Left renal cortex interstitium (tissue), 4 donors: ENCODE measurements around the gene CXCR6. TPM values are rescaled to one million over a fixed set of nuclear protein-coding genes. Genes with fewer than 3 reads are reported as not detected.
"Not testable (repeated sequence)": the region's sequence is repeated elsewhere in the genome, so short reads cannot be mapped to it uniquely, and the experiment has no call there.

Experiments
- DNase-seq, 4 donors: peaks; one replicate each; pipeline ENCODE4 v3.0.0-alpha.2; 2013; ENCODE audit warnings: low read depth in 4 of 4, low spot score in 2 of 4, missing footprints in 1 of 4
- polyA plus RNA-seq, 4 donors: library from polyadenylated mRNA; unstranded; fragments of 120-200 nt; gene quantifications; one replicate each; pipeline ENCODE4 v1.2.1, GENCODE V29; 2013; ENCODE audit not compliant: insufficient read length in 4 of 4

CXCR6 gene
- polyA plus RNA-seq, 4 donors = 0.14 to 1.1 (median 0.30) TPM

DNA sequence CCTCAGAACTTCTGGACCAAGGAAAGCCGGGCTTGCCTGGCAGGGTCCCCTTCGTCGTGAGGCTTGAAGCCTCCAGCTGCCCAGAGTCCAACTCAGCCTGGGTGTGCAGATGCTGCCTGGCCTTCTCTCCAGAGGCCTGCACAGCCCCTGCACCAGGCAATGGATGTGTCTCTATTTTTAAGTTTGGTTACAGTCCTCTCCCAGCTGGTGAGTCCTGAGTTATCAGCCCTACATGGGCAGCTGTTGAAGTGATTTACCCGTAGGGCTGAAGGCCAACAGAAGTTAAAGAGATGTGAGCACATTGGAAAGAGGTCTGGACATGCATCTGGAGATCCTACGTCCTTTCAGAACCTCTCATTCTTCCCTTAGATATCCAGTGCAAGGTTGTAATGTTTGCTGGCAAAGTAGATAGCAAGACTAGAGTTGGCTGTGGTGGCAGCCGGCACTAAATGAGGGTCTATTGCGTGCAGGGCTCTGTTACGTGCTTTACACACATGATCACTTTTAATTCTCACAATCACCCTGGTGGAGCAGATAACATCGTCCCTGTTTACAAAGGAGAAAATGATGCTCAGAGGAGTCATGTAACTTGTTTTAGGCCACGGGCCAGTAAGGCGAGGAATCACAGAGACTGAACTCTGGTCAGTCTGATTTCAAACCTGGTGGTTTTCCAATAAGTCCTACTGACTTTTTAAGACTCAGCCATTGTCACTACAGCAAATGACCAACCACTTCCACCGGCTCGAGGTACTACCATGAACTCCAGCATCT, 42.5 kb downstream of the CXCR6 start:
- no peak for DNase-seq

DNA sequence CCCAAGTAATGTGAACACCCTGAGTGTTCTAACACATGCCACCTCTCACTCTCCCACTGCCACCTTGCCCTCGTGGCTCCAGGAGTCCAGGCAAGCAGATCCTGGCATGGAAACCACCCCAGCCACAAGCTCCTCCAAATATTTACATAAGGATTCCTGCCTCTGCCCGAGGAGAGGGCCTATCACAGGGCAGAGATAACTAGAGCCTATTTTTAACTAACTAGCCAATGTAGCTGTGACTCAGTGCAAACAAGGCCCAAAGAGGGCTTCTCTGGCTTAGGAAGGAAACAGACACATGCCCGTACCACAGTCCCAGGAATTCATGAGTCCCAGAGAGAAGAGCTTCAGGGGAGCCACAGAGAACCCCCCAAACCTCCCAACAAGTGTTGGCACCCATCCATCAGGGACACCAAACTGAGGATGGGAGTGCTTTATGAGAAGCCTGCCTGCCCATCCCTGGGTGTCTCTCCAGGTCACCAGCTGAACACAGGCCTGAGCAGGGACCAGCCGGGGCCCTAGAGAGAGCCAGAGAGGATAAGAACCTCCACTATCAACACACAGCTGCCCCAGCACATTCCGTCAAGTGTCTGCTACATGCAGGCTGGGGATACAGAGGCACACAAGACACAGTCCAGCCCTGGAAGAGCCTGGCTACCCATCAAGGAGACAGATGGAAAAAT, 43.2 kb downstream of the CXCR6 start:
- no peak for DNase-seq

- DNase-seq = no peak
Measured at GRCh38 chr3:45987368-45988291, 44.4 kb downstream of the CXCR6 start.

DNA sequence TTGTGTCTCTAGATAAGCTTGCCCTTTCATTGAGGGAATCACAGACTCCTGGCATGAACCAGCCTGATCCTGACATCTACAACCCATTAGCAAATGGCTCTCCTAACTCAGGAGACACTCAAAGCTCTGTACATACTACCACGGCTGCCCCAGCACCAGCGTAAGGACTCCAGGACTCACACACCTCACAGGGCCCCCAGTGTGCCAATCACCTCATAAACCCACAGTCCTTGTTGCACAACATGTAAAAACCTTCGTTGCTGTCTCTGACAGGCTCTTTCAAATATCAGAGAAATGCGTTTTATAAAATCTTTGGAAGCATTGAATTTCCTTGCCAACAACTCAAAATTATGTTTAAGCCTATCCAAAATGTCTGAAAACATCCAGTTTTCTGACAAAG, 45.1 kb downstream of the CXCR6 start:
- DNase-seq = no peak

- no peak for DNase-seq
Measured at GRCh38 chr3:45988804-45989203, 45.5 kb downstream of the CXCR6 start.

GRCh38 chr3:45990181-45990580, 46.9 kb downstream of the CXCR6 start:
- DNase-seq = no peak

DNA sequence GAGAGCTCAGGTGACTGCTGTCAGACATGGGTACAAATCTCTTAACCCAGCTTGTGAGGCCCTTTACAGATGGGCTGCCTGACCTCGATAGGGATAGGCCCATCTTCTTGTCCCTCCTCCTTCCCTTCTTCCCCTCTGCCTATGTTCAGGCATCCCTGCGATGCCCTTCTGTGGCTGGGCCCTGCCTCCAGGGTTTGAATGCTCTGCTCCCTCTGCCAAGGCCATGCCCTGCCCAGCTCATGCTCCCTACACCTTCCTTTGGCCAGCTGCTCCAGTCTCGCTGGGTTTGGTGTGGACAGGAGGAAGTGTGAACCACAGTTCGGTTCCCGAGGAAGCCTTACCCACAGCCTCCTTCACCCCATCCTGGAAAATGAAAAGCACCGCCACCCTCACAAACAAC, 48.1 kb downstream of the CXCR6 start:
- DNase-seq = no peak

- DNase-seq = no peak
Measured at GRCh38 chr3:45992133-45992729, 49.0 kb downstream of the CXCR6 start.

- DNase-seq = no peak
Measured at GRCh38 chr3:45992821-45993221, 49.6 kb downstream of the CXCR6 start.

GRCh38 chr3:45993421-45994027, 50.3 kb downstream of the CXCR6 start:
- no peak for DNase-seq

DNA sequence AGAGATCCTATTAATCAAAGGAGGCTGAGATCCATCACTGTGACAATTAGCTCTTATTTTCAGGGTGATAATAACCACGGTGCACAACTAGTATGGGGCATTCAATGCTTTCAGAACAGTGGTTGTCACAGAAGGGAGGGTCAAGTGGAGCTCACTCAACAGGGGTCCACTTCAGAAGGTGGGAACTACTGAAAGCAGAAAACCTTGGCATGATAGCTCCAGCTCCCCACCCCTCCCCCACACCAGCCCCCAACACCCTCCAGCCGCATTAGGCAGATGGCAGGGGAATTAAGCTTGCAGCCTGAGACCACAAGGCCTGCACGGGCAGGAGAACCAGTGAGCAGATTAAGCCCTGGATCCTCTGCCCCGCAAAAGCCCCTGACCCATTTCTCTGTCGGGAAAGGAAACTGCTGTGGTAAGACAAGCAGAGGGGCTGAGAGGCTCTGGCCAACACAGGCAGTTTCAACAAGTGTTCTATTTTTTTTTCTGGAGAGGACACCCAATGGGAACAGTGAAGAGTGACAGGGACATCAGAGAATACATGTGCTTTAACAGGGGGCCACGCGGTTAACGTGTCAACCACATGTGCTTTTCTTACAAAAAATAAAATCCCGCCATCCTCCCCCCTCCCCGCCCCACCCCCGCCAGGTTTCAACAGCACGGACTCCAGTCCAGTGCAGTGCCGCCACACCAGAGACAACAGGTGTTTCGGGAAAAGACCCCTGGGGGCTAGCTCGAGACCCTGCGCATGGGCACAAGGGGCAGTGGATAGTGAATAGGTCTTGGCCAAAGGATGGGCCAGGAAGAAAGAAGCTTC, 51.4 kb downstream of the CXCR6 start:
- no peak for DNase-seq

- DNase-seq = peak; percentile 55 to 80 (median 72)
Measured at GRCh38 chr3:45995236-45996192, 52.2 kb downstream of the CXCR6 start, which contains the start of gene FYCO1. Gene FYCO1 (minus strand): TSS chr3:45995824. CDS start chr3:45984910, 10,914 bp downstream.

GRCh38 chr3:45997499-45997898, 54.2 kb downstream of the CXCR6 start:
- not testable (repeated sequence) for DNase-seq

DNA sequence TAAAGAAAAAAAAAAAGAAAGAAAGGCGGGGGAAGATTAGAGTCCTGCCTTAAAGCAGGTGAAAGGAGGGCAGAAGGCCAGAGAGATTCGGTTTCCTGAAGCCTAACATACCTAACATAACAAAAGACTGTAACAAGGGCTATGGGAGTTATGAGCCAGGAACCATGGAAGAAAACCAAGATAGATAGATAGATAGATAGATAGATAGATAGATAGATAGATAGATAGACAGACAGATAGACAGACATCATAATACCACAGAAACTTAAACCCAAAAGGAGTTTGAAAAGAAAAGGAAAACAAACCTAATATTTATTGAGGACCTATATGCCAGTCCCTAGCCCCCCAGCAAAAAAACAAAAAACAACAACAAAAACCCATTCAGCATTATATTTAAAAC, 54.7 kb downstream of the CXCR6 start:
- DNase-seq = no peak
